Bronchial epithelial cell (primary cell): ENCODE data around the gene MIA3. TPM values are rescaled to one million over a fixed set of nuclear protein-coding genes. Genes with fewer than 3 reads are reported as not detected.

ENCODE experiments used
- DNase-seq: peaks from one replicate; pipeline ENCODE4 v3.0.0-alpha.2; 2010; ENCODE audit warnings: low read depth
- FAIRE-seq: peaks from 2 replicates; lab custom pipeline; 2011; peaks lifted over from hg19 to GRCh38; lab: Jason Lieb, UNC
- H3K27me3 ChIP-seq: 2 replicates; pipeline ENCODE4 v1.5.1; 2011; ENCODE audit warnings: low read length; ENCODE audit not compliant: control insufficient read depth, insufficient read depth
- H3K36me3 ChIP-seq: 2 replicates; pipeline ENCODE4 v1.5.1; 2011; ENCODE audit warnings: low read length; ENCODE audit not compliant: control insufficient read depth, insufficient read depth
- H3K4me3 ChIP-seq: 2 replicates; pipeline ENCODE4 v1.5.1; 2011; ENCODE audit warnings: mild to moderate bottlenecking, low read depth, low read length, control low read depth
- CTCF ChIP-seq: IDR thresholded peaks from 2 replicates; pipeline ENCODE4 v1.5.1; 2011; ENCODE audit warnings: mild to moderate bottlenecking, moderate library complexity, low read length, control low read depth, inconsistent platforms; ENCODE audit not compliant: insufficient read depth, severe bottlenecking
- total RNA-seq: library from RNA; depleted of rRNA; stranded (reverse); fragments of >200 nt; gene quantifications from 2 replicates; pipeline ENCODE4 v1.2.1, GENCODE V29; 2014

Gene MIA3
- total RNA-seq, 1 donor from 2014 or later: 30.3 TPM

GRCh38 chr1:222706815-222707214 is 88.9 kb downstream of the MIA3 start:
- no peak for TF ChIP-seq CTCF
- peaks cover 2% of the 10 kb centered on the region for H3K36me3 ChIP-seq
- DNase-seq (no peak), FAIRE-seq (no peak)
- H3K27me3 ChIP-seq: no peaks in the 10 kb centered on the region
- no peak overlapping the region for H3K4me3 ChIP-seq

DNA sequence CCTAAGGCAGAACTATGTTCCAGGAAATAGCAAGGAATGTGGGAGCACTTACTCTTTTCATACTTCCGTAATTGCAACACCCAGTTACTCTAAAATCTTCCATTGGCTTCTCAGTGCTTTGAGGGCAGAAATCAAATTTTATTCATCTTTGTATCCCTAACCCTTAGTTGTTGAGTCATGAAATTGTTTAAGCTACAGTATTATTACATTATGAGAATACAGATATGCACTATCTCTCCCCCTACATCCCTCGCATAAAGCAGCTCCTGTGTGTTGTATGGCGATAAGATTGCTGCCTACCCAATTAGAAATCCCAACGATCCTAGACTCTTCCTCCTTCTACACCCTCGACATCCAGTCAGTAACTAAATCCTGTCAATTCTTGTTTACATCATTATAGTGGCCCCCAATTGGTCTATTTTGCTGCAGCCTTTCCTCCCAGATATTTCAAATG is 91.8 kb downstream of the MIA3 start:
- Histone ChIP-seq H3K27me3 (no peaks in the 10 kb centered on the region), H3K4me3 (no peak overlapping the region), H3K36me3 (peaks cover 2% of the 10 kb centered on the region)
- DNase-seq: no peak
- FAIRE-seq: no peak
- no peak for TF ChIP-seq CTCF

DNA sequence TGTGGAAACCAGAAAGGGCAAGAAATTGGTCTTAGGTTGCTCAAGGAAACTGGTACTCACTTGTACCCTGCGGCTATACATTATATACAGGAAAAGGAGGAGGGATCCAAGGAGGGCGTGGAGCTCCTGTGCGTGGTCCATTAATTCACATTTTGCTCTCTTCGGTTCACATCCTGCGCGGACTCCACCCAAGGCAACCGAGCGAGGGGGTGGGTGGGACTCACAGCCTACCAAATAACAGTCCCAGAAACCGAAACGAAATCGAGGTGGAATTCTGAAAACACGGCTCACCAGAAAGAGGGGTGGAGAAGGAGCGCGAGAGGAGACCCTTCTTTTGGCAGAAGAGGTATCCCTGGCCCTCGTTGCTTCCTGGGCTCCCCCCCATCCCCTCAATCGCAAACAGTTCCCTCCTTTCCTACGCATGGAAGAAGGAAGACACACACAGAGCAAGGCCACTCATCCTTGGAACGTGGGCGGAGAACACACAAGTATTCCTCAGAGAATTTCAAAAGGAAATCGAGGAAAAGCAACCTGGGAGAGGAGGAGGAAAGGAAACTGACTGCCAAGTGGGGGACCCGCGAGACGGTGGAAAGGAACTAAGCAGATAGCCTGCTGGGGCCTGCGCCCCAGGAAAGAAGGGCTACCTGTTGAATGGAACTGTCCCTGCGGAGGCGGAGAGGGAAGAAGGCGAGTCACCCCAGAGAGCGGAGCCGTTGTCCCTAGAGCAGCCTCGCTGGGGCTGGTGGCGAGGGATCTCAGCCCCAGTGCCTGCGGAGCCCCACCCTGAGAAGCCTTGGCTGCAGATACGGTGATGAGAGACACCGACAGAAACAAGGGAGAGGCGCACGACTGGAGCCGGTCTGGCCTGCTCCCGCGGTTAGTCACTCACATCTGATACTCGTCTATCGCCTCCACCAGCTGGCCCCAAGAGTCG is 93.7 kb downstream of the MIA3 start:
- Histone ChIP-seq H3K27me3 (no peaks in the 10 kb centered on the region), H3K4me3 (peak overlapping the region; percentile 49), H3K36me3 (peaks cover 2% of the 10 kb centered on the region)
- DNase-seq: peak; percentile 83
- TF ChIP-seq CTCF: no peak
- no peak for FAIRE-seq

- peak; percentile 55 for DNase-seq
- H3K4me3 ChIP-seq: peak within 1 kb of the TSS; percentile 49
- no peak for TF ChIP-seq CTCF
- FAIRE-seq: no peak
- no peaks in the 10 kb centered on the region for H3K27me3 ChIP-seq
- H3K36me3 ChIP-seq: peaks cover 2% of the 10 kb centered on the region
Measured at GRCh38 chr1:222712253-222713090, 94.6 kb downstream of the MIA3 start, which contains the start of the genes AIDA and BROX. TSS of gene AIDA (minus strand) at chr1:222712491. CDS start at chr1:222712317, 174 bp downstream. TSS of gene BROX (plus strand) at chr1:222712564. CDS start at chr1:222715700, 3,136 bp downstream.

DNA sequence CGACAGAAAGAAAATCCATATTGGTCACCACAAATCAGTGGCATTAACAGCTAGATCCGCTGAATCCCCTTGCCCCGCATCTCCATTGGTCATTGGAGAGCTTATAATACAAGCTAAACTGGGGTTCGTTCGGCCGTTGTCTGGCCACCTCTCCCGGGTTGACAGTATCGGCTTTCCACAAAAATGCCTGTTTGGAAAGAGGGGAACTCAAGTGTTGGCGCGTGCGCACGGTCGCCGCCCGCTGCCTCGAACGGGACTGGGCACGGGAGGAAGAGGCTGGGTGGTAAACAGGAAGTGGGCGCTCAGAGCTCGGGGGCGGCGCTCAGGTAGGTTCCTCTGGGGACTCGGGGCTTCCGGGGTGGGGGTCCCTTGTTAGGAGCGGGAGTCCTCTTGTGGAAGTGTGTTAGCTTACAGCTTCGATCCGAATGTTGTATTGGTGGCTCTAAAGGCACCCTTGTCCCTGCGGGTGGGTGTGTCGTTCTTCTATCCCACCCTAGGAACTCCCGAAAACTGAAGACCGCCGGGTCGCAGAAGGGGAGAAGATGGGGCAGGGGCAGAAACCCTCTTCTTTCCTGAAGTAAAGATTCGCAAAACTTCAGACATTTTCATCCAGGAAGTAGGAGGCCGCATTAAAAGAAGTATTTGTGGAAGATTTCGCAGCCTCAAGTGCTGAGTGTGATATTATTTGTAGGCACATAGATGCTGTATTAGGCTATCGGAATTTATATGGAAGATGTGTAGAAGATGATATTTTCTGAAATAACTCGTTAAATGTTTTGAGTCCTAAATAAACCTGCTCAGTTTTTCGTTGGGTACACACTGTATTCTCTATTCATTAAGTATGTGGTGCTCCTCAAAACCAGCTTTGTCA is 95.4 kb downstream of the MIA3 start:
- DNase-seq (peak; percentile 89), FAIRE-seq (peak; percentile 7)
- H3K4me3 ChIP-seq: peak overlapping the region; percentile 49

More for the DNA sequence above, 95.4 kb downstream of the MIA3 start:
- no peak for TF ChIP-seq CTCF
- Histone ChIP-seq H3K27me3 (no peaks in the 10 kb centered on the region), H3K36me3 (peaks cover 2% of the 10 kb centered on the region)
